GM23338 (cell line): Measurements from ENCODE around the gene THSD1.

ENCODE experiments used
- CREB1 ChIP-seq: fragments of 250-450 bp; sonication (Bioruptor Pico); IDR thresholded peaks from 2 replicates; pipeline ENCODE4 v1.5.0; 2020; ENCODE audit warnings: low read depth, mild to moderate bottlenecking, moderate library complexity
- CTCF ChIP-seq, 2 experiments: fragments of 200-600 bp in 1 of 2; sonication (generic) in 1 of 2; conservative IDR thresholded peaks; 2 replicates each; pipeline versions ENCODE4 v1.5.1 to v1.6.1; 2016 to 2017; ENCODE audit warnings: antibody characterized with exemption in 2 of 2, low read depth in 2 of 2, mild to moderate bottlenecking in 2 of 2, moderate library complexity in 1 of 2
- EZH2 ChIP-seq: fragments of 200-600 bp; sonication (generic); IDR thresholded peaks from one replicate; pipeline ENCODE4 v1.8.0; 2017; ENCODE audit warnings: antibody characterized with exemption, mild to moderate bottlenecking, low read depth; ENCODE audit not compliant: unreplicated experiment
- EZH2phosphoT487 ChIP-seq: fragments of 200-600 bp; sonication (generic); IDR thresholded peaks from one replicate; pipeline ENCODE4 v1.8.1; 2018; ENCODE audit warnings: antibody characterized with exemption; ENCODE audit not compliant: unreplicated experiment
- POLR2AphosphoS5 ChIP-seq: IDR thresholded peaks from 2 replicates; pipeline ENCODE4 v1.6.1; 2016; ENCODE audit warnings: antibody characterized with exemption, low read depth
- REST ChIP-seq: IDR thresholded peaks from one replicate; pipeline ENCODE4 v1.6.1; 2018; ENCODE audit warnings: antibody characterized with exemption; ENCODE audit not compliant: unreplicated experiment
- STAT1 ChIP-seq: IDR thresholded peaks from one replicate; pipeline ENCODE4 v1.6.1; 2016; ENCODE audit warnings: antibody characterized with exemption; ENCODE audit not compliant: unreplicated experiment
- ZNF331 ChIP-seq: fragments of 250-450 bp; sonication (Bioruptor Pico); IDR thresholded peaks from 2 replicates; pipeline ENCODE4 v1.5.0; 2020; ENCODE audit warnings: low read depth, mild to moderate bottlenecking, moderate library complexity
- ZNF462 ChIP-seq: fragments of 250-450 bp; sonication (Bioruptor Pico); IDR thresholded peaks from 2 replicates; pipeline ENCODE4 v1.5.0; 2020; ENCODE audit warnings: mild to moderate bottlenecking, moderate library complexity

- no peak for TF ChIP-seq POLR2AphosphoS5
- no peak for TF ChIP-seq CTCF (conservative IDR thresholded peaks at IDR 0.05; ENCODE audit: low read depth in 2 of 2)
- TF ChIP-seq STAT1 = no peak
- no peak for TF ChIP-seq CREB1 (CRISPR knock-in tag)
- TF ChIP-seq EZH2 = no peak
- TF ChIP-seq EZH2phosphoT487 = no peak
- no peak for TF ChIP-seq REST
- TF ChIP-seq ZNF331 (CRISPR knock-in tag) = no peak
- no peak for TF ChIP-seq ZNF462 (CRISPR knock-in tag)
These were observed 44.7 kb downstream of the THSD1 start for GRCh38 chr13:52361225-52361624.
